ENCODE results near the gene MCRIP2.
A peak's percentile ranks its signal among the peaks of the same experiment; 100 is the strongest.

The MCRIP2 gene

GRCh38 chr16:632486-633335 is 8.9 kb upstream of the MCRIP2 start:
- DNase-seq (ENCODE audit: low read depth), result no peak

- DNase-seq (ENCODE audit: low read depth), result no peak
Observed at GRCh38 chr16:633336-634050, 8.1 kb upstream of the MCRIP2 start.

DNA sequence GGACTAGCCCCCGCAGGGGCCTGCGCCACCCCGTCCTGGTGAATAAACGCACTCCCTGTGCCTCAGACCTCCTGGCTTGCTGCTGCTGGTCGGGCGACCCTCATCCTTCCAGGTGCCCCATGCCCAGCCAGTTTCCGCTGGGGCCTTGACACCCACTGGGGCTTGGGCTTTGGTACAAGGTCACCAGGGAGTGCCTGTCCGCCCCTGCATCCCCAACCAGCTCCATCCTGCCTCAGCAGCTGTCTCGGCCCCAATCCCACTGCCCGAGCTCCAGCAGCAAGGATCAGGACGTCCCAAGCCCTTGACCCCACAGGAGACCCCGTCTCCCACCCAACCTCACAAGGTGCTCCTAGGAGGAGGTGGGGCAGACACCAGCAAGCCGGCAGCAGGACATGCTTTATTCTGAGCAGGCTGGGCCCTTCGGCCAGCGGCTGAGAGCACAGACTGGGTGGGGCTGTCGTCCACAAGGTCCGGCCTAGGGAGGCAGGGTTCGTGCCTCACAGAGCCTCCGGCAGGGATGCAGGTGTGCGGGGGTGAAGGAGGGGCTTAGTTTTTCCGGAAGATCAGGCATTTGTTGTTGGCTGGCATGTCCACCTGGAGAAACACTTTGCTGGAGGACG is 7.5 kb upstream of the MCRIP2 start:
- DNase-seq (ENCODE audit: low read depth), result no peak

- no peak for DNase-seq (ENCODE audit: low read depth)
Observed at GRCh38 chr16:634996-635395, 6.6 kb upstream of the MCRIP2 start.

DNA sequence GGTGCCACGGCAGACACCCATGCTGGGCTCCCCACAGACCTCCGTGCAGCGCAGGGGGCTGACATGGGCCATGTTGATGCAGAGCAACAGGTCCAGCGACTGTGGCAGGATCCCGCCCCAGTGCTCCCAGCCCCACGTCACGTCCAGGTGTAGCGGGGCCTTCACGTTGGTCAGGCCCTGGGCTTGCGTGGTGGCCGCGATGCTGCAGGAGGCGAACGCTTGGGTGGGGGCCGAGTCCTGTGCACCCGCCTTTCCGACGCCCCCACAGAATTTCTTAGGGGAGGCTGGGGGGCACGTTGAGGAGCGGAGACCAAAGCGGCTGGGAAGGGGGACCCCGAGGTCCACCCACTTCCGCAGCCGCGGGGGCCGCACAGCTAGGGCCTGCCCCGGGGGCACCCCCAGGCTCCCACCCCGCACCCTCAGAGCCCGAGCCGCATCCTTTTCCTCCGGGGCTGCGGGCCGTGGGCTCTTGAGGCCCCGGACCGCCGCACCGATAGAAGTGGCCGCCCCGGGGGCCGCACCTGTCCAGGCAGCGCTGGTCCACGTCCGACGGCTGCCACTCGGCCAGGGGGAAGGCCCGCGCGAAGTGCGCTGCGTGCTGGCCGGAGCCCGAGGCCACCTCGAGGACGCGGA is 5.9 kb upstream of the MCRIP2 start:
- DNase-seq (ENCODE audit: low read depth), result no peak

DNA sequence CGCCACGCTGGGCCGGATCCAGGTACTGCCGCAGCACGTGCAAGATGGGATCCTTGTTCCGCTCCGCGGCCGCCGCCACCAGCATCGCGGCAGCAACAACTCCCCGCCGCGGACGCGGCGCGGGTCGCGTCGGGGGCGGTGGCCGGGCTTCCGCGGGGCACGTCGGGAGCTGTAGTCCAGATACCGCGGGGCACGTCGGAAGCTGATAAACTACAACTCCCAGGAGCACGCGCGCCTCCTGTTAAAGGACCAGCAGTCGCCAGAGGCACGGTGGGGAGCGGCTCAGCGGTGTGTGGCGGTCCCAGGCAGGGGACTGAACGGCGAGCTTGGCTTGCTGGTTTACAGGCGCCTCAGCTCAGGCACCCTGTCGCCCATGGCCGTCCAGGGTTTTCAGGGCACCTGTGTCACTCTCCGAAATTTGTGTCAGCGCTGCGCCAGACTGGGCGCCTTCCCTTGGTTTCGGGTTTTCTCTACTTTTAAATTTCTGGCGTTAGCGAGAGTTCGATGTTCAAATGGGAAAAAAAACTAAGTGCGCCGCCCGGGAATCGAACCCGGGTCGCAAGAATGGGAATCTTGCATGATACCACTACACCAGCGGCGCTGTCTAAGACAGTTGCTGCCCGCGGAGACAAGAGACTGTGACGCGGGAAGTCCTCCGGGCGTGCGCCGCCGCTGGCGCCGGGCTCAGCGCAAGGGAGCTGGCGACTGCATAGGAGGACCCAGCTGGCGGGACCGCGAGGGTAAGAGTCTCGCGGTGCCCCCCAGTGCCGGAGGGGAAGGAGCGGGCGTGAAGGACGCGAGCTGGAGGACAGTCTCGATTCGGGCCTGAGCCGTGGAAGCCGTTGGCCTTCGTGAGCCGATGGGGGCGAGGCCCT is 5.2 kb upstream of the MCRIP2 start, which contains the start of gene METTL26:
Gene METTL26 (minus strand): TSS at position 100 of the 875 bp plus-strand sequence. CDS start 15 bp downstream, at position 85.
- DNase-seq (ENCODE audit: low read depth), result peak; percentile 86

DNA sequence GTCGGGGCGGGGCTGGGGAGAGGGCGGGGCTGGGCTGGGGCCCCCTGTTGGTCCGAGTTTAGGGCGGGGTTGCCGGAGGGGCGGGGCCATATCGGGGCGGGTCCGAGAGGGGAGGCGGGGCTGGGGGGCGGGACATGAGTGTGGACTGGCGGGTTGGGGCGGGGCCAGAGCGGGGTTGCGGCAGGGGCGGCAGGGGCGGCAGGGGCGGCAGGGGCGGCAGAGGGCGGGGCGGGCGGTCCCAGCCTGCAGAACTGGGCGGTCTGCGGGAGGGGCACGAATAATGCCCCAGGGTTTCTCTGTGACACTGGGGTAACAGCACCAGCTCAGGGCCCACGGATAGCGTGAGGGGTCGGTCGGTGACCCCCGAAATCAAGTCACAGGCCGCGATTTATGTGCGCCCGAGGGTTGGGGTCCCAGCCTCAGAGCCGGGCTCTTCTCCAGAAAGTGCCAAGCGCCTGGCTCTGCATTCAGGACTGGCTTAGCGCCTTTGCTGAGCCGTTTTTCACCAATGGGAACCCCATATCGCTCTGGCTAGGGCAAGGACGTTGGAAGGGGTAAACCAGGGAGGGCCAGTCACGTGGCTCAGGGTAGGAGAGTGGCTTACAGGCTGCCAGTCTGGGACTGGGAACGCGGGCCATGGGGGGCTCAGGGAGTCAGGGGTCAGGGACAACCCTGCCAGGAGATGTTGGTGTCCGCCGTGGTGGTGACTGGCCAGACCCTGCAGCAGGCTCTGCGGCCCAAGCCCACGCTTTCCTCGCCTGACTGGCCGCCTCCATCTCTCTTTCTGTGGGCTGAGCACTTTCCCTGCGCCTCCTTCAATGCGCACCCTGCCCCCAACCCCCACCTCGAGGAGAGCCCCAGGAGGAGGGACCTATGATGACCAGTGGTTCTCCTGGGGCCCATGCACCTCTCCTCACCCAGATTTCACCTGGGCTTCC is 4.3 kb upstream of the MCRIP2 start:
- peak; percentile 77 for DNase-seq (ENCODE audit: low read depth)

DNA sequence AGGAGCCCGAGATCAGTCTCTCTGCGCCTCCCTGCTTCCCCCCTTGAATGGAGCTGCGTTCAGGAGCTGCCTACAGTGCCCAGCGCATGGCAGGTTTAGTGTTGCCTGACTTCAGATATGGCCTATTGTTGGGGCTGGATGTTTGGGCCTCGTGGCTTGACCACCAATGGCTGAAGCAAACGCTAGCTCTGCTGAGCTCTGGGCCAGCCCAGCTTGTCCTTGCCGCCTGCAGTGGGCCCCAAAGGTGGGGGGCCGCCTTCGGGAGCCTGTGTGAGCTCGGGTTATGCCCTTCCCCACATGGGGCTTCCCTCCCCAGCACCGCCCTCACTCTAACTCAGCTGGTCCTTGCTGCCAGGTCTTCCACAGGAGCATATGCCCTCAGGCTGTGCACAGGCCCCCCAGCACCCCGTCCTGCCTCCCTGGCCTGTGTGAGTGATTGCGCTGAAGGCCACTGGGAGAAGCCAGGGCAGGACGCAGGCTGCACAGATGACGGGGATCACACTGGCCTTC is 3.5 kb upstream of the MCRIP2 start:
- DNase-seq (ENCODE audit: low read depth), result no peak

GRCh38 chr16:638836-639235 is 2.8 kb upstream of the MCRIP2 start:
- no peak for DNase-seq (ENCODE audit: low read depth)

GRCh38 chr16:640614-641013 is 1.0 kb upstream of the MCRIP2 start:
- no peak for DNase-seq (ENCODE audit: low read depth)

- no peak for DNase-seq (ENCODE audit: low read depth)
Observed at GRCh38 chr16:642189-643049, 791 bp downstream of the MCRIP2 start.

- no peak for DNase-seq (ENCODE audit: low read depth)
Observed at GRCh38 chr16:643050-643368, 1.4 kb downstream of the MCRIP2 start.

DNA sequence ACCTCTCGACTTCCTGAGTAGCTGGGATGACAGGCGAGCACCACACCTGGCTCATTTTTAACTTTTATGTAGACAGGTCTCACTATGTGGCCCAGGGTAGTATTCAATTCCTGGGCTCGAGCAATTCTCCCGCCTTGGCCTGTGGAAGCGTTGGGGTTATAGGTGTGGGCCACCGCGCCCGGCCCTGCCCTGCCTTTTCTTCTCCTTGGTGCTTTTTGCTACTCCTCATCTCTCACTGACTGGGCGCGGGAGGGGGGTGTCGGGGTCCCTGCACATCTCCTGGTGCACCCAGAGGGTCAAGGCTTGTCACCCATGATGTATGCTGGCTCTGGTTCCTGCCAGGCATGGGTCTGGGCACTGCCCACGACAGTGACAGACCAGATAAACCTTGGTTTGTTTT is 2.9 kb downstream of the MCRIP2 start:
- DNase-seq (ENCODE audit: low read depth), result no peak

DNA sequence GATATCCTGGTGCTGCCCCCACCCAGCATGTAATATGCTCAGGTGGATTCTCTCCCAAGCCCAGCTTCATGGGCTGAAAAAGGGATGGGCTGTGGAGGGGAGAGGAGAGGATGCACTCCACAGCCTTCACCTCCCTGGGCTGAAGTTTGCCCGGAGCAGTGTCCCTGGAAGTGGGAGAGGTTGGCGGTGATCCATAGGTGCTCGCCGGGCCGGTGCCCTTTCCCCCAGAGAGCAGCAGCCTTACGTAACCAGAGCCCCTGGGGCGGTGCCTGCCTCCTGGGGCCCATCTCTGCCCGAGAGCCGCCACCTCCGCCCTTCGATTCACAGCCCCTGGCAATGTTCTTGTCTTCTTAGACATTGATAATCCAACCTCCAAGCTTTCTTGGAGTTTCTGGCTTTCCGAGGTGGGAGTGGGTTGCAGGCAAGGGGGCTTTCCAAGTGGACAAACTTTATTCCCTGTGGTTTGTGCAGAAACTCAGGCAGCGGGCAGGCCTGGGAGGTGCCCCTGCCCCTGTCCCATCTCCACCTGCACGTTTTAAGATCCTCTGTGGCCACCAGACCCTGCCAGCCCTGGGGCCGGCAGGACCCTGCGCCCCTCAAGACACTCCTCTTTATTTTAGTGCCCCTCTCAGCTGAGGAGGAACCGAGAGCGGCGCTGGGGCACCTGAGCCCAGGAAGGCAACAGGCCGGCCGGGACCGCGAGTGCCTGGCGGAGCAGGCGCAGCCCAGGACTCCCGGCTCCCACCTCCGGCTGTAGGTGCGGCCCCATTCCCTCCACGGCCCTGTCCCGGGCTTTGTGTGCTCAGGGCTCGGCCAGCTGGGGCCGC is 4.4 kb downstream of the MCRIP2 start:
- no peak for DNase-seq (ENCODE audit: low read depth)

GRCh38 chr16:646679-647172 is 5.1 kb downstream of the MCRIP2 start:
- DNase-seq (ENCODE audit: low read depth), result no peak

DNA sequence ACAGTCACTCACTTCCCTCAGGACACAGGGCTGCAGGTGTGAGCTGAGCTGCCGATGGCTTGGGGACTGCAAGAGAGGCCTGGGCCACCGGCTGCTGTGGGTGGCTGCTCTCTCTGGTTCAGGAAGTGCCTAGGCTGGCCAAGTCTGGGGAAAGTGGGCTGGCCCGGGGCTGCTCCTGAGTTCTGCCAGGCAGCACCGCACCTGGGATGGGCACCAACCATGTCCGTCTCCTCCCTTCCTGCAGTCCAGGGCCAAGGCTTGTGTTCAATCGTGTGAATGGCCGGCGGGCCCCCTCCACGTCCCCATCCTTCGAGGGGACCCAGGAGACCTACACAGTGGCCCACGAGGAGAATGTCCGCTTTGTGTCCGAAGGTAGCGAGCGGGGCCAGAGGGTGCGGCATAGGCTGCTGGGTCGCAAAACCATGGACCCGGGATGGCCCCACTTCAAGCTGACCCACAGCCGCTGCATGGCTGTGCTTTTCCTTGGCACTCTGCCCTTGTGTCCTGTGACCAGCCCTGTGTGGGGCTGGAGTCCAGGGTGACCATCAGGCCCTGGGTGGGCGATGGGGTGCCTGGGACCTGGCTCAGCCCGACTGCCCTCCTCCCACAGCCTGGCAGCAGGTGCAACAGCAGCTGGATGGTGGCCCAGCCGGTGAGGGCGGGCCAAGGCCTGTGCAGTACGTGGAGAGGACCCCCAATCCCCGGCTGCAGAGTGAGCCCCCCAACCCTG is 5.7 kb downstream of the MCRIP2 start:
- no peak for DNase-seq (ENCODE audit: low read depth)

DNA sequence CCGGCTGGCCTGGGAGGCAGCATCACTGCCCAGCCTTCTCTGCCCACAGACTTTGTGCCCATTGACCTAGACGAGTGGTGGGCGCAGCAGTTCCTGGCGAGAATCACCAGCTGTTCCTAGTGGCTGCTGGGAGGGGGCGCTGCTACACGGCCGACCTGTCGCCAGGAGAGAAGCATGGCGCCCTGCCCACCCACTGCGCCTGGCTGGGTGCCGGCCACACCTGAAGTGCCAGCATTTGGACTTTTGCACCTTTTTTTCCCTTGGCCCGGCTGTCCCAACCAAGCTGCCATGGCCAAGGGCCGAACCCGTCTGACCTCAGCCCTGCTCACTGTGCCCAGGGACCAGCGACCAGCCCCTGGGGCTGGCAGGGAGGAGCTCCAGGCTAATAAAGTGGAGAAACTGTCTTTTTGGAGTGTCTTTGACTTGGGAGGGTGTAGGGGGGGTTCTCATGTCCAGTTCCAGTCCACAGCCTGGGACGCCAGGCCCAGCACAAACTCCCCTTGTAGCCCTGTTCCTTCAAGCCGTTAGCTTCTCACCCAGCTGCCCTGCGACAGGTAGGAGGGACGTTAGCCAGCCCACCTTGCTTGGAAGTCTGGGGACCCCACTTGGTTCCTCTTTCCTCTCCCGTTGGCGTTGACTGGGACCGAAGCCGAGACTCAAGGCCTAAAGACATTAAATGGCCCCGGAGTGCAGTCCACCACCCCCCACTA is 6.6 kb downstream of the MCRIP2 start:
- no peak for DNase-seq (ENCODE audit: low read depth)
